AG04450 (cell line): Measurements from ENCODE around the gene KCTD5. TPM values are rescaled to one million over a fixed set of nuclear protein-coding genes. Genes with fewer than 3 reads are reported as not detected.
"Not testable (repeated sequence)": the region's sequence is repeated elsewhere in the genome, so short reads cannot be mapped to it uniquely, and the experiment has no call there.

Experiments used
- CTCF ChIA-PET: fragments of 300-600, 350-600 bp; formaldehyde crosslinking; extraction: SDS; loops from one replicate; lab custom pipeline; 2022; ENCODE audit warnings: antibody characterized with exemption, inconsistent platforms; lab: Charles Lee
- POLR2A ChIA-PET: fragments of 350-600 bp; formaldehyde crosslinking; extraction: SDS; loops from one replicate; lab custom pipeline; 2021; ENCODE audit warnings: antibody characterized with exemption, inconsistent platforms; lab: Yijun Ruan, JAX
- DNase-seq: peaks from one replicate; pipeline ENCODE4 v3.0.0-alpha.2; 2011; ENCODE audit warnings: low read depth, low spot score
- H3K27ac ChIP-seq: one replicate; pipeline ENCODE4 v1.5.1; 2012; ENCODE audit warnings: low read depth, low read length, control low read depth
- H3K27me3 ChIP-seq: one replicate; pipeline ENCODE4 v1.6.0; 2012; ENCODE audit warnings: low read length; ENCODE audit not compliant: control insufficient read depth, insufficient read depth
- H3K4me3 ChIP-seq: 2 replicates; pipeline ENCODE4 v1.5.1; 2011; ENCODE audit warnings: mild to moderate bottlenecking, low read depth, low read length, control low read depth
- H3K9me3 ChIP-seq: 2 replicates; pipeline ENCODE4 v1.5.1; 2012; ENCODE audit warnings: low read length; ENCODE audit not compliant: control insufficient read depth, insufficient read depth
- polyA plus RNA-seq: library from polyadenylated mRNA; depleted of rRNA; stranded (reverse); fragments of >200 nt; gene quantifications from 2 replicates; pipeline ENCODE4 v1.2.3, GENCODE V29; 2011
- TF ChIP-seq, protein P1 (sequence below): IDR thresholded peaks from 2 replicates; pipeline ENCODE4 v1.5.1; 2011; ENCODE audit warnings: low read depth, low read length, control low read depth, inconsistent platforms

KCTD5 gene
- polyA plus RNA-seq, 1 experiment = 27.8 TPM

DNA sequence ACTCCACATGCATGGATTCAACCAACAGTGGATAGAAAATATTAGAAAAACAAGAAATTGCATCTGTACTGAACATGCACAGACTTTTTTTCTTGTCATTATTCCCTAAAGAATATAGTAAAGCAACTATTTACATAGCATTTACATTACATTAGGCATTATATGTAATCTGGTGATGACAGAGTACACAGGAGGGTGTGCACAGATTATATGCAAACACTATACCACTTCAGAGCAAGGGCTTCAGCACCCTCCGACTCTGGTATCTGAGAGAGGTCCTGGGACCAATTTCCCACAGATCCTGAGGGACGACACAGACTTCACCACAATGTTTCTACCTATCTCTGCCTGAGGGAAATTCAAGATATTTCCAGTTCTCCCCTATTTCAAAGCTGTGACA lies 25.3 kb upstream of the KCTD5 start:
- TF ChIP-seq, protein P1, sequence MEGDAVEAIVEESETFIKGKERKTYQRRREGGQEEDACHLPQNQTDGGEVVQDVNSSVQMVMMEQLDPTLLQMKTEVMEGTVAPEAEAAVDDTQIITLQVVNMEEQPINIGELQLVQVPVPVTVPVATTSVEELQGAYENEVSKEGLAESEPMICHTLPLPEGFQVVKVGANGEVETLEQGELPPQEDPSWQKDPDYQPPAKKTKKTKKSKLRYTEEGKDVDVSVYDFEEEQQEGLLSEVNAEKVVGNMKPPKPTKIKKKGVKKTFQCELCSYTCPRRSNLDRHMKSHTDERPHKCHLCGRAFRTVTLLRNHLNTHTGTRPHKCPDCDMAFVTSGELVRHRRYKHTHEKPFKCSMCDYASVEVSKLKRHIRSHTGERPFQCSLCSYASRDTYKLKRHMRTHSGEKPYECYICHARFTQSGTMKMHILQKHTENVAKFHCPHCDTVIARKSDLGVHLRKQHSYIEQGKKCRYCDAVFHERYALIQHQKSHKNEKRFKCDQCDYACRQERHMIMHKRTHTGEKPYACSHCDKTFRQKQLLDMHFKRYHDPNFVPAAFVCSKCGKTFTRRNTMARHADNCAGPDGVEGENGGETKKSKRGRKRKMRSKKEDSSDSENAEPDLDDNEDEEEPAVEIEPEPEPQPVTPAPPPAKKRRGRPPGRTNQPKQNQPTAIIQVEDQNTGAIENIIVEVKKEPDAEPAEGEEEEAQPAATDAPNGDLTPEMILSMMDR = no peak
- DNase-seq = no peak
- H3K27ac ChIP-seq = no peak overlapping the region
- H3K27me3 ChIP-seq = peaks cover 3% of the 10 kb centered on the region
- no peak overlapping the region for H3K4me3 ChIP-seq
- CTCF ChIA-PET = no interaction called here
- H3K9me3 ChIP-seq = no peaks in the 10 kb centered on the region
- POLR2A ChIA-PET = no interaction called here

DNA sequence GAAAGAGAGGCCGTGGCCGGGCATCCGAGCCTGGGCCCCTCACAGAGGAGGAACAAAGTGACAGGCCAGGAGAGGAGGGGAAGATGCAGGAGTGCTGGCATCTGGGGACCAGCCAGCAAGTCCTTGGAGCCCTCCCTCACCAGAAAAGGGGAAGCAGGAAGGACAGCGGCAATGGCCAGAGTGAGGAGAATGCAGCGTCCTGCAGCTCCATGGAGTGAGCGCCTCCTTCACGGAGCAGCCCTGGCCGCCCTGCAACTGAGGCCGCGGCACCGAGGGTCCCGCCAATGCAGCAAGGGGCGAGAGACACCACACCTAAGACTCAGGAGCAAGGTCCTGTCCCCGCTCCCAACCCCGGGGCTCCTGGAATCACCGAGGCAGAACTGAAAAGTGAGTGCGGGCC lies 24.5 kb upstream of the KCTD5 start:
- H3K27ac ChIP-seq, H3K4me3 ChIP-seq, H3K27me3 ChIP-seq, POLR2A ChIA-PET, H3K9me3 ChIP-seq, CTCF ChIA-PET, DNase-seq: not testable (repeated sequence)

DNA sequence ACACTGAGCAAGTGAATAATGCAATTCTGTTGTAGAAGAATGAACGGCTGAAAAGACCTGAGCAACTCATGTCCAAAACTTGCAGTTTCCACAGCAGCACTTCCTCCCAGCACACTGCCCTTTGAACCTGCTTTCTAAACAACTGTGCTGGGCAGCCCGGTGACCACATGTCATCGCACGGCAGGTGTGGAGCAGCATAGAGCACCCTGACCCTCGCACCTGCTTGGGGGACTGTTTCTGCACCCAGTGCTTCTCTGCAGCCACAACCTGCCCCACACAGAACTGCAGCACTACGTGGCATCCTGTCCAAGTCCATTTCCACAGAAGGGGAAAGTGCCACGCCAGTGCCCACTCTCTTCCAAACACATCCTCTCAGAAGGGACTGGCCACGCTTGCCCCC lies 22.8 kb upstream of the KCTD5 start:
- H3K9me3 ChIP-seq, H3K27me3 ChIP-seq, H3K4me3 ChIP-seq, H3K27ac ChIP-seq, DNase-seq, CTCF ChIA-PET, POLR2A ChIA-PET: not testable (repeated sequence)

DNA sequence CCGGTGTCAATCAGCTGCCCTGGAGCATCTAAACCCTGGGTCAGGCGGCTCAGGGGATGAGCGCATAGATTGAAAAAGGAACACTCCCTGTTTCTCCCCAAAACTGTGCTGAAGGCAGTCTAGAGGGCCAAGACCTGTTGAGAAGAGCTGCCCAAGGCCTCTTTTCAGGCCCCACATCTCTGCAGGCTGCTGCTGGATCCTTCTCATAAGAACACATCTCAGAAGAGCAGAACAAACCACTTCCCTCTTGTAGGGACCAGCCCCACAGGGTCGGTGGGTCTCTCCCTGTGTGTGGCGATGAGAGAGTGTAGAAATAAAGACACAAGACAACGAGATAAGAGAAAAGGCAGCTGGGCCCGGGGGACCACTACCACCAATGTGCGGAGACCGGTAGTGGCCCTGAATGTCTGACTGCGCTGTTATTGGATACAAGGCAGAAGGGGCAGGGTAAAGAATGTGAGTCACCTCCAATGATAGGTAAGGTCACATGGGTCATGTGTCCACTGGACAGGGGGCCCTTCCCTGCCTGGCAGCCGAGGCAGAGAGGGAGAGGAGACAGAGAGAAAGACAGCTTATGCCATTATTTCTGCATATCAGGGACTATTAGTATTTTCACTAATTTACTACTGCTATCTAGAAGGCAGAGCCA lies 22.2 kb upstream of the KCTD5 start:
- H3K4me3 ChIP-seq, H3K27me3 ChIP-seq, DNase-seq, CTCF ChIA-PET, H3K9me3 ChIP-seq, POLR2A ChIA-PET, H3K27ac ChIP-seq: not testable (repeated sequence)

DNA sequence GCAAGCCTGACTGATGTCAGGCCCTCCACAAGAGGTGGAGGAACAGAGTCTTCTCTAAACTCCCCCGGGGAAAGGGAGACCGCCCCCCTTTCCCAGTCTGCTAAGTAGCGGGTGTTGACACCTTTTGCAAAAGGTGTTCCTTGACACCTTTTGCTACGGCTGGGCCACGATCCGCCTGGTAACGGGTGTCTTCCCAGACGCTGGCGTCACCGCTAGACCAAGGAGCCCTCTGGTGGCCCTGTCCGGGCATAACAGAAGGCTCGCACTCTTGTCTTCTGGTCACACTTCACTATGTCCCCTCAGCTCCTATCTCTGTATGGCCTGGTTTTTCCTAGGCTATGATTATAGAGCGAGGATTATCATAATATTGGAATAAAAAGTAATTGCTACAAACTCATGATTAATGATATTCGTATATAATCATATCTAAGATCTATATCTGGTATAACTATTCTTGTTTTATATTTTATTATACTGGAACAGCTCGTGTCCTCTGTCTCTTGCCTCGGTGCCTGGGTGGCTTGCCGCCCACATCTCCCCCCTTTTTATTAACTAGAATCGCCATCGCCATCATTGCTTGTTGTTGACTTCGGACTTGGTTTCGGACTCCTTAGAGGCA lies 21.5 kb upstream of the KCTD5 start:
- H3K4me3 ChIP-seq, H3K27ac ChIP-seq, POLR2A ChIA-PET, DNase-seq, CTCF ChIA-PET, H3K9me3 ChIP-seq, H3K27me3 ChIP-seq: not testable (repeated sequence)
- TF ChIP-seq, protein P1 = peak; percentile 47

DNA sequence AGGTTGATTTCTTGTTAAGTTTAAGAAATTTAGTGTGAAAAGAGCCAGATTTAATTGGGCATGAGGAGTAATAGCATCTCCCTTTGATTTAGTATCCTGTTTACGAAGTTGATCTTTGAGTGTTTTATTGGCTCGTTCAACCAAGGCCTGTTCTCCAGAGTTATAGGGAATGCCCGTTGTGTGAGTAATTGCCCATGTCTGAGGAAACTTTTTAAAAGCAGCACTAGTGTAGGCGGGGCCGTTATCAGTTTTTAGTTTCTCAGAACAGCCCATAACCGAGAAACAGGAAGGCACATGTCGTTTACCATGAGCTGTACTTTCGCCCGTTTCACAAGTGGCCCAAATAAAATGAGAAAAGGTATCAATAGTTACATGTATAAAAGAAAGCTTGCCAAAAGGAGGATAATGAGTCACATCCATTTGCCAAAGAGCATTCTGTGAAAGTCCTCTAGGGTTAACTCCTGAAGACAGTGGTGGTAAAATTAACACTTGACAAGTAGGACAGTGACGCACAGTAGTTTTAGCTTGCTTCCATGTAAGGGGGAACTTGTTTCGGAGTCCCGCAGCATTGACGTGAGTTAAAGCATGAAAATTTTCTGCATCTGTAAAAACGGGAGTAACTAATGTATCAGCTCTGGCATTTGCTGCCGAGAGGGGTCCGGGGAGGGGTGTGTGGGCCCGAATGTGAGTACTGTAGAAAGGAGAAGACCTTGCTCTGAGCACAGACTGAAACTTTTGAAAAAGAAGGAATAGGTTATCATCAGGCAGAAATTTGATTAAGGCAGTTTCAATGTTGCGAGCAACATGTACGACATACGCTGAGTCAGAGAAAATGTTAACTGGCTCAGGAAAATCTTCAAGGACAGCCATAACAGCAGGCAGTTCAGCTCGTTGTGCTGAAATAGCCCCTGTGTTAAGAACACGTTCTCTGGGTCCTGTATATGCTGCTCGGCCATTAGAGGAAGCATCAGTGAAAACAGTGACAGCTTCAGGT lies 18.5 kb upstream of the KCTD5 start:
- Histone ChIP-seq H3K27ac (no peak overlapping the region), H3K4me3 (no peak overlapping the region), H3K9me3 (no peaks in the 10 kb centered on the region), H3K27me3 (no peaks in the 10 kb centered on the region)
- CTCF ChIA-PET = no interaction called here
- POLR2A ChIA-PET = no interaction called here
- no peak for DNase-seq
- TF ChIP-seq, protein P1 = no peak
